Left forelimb (tissue), 1 donor: Measurements from ENCODE around the gene DDX43.
"Not testable (repeated sequence)": the region's sequence is repeated elsewhere in the genome, so short reads cannot be mapped to it uniquely, and the experiment has no call there.

Experiments used
- DNase-seq: peaks from one replicate; pipeline ENCODE4 v3.0.0-alpha.2; 2018; ENCODE audit warnings: low spot score

Gene DDX43

GRCh38 chr6:73394577-73395354, at the start of gene DDX43:
DDX43 (plus strand) TSS chr6:73394828; CDS start chr6:73394906, 78 bp downstream.
- no peak for DNase-seq

- no peak for DNase-seq
These were observed 46.0 kb upstream of the DDX43 start for GRCh38 chr6:73348550-73349204.

DNA sequence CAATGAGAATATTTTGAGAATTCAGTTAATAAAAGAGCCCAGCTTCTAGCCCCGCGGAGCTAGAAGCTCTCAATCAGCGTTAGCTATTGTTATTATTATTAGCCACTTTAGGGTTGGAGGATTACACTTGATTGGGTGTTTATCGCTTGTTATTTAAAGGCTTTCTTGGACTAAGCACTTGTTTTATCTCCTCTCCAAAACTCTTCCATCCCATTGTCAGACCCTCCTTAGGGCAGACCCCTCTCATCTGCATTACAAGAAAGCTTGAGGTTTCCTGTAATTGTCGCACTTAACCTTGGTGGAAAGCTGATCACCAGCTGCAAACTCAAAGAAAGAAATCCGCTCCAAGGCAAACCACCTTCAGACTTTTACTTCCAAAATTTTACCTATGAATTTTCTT, 45.3 kb upstream of the DDX43 start:
- no peak for DNase-seq

DNA sequence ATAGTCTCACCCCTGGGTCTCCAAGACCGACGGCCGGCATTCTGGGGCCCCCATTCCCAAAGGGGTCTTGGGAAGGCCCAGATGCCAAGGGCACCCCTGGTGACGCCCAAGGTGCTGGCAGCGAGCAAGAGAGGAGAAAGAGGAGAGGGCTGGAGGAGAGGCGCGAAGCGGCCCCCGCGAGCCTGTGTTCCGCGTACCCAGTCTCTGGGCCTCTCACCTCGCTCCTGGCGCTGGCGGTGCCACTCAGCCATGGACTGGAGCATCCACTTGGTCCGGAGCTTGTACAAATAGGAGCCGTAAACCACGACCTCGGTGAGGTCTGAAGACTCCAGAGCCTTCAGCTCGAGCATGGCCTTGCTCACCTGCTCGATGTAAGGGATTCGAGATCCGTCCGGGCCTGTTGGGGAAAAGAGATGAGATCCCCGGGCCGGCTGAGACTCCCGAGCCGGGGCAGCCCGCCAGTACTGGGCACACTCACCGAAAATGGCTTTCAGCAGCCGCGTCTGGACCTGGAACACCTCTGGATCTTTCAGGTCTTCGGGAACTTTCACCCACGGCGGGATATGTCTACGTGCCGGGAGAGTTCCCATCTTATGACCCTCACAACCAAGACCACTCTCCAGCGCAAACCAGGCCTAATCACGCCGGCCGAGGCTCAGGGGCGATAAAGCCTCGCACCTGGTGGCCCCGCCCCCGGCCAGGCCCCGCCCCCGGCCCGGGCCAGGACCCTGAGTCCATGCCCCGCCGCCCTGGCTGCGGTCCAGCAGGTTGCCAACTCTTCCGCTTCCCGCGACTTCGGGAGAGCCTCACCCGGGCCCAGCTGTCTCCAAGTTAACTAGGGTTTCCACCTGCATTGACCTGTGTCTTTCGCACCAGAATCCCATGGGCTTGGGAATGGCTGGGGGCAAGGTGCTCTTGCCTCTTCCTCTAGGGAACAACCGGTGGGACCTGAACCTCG, 40.7 kb upstream of the DDX43 start, which contains the start of gene DPPA5:
Gene DPPA5, minus strand, starts transcription at position 641 of the 958 bp plus-strand sequence. Its CDS starts 51 bp downstream, at position 590.
- no peak for DNase-seq

GRCh38 chr6:73362358-73362757, 32.3 kb upstream of the DDX43 start, which contains the start of gene KHDC3L:
KHDC3L (plus strand) TSS chr6:73362658; CDS start chr6:73362730, 72 bp downstream.
- no peak for DNase-seq

DNA sequence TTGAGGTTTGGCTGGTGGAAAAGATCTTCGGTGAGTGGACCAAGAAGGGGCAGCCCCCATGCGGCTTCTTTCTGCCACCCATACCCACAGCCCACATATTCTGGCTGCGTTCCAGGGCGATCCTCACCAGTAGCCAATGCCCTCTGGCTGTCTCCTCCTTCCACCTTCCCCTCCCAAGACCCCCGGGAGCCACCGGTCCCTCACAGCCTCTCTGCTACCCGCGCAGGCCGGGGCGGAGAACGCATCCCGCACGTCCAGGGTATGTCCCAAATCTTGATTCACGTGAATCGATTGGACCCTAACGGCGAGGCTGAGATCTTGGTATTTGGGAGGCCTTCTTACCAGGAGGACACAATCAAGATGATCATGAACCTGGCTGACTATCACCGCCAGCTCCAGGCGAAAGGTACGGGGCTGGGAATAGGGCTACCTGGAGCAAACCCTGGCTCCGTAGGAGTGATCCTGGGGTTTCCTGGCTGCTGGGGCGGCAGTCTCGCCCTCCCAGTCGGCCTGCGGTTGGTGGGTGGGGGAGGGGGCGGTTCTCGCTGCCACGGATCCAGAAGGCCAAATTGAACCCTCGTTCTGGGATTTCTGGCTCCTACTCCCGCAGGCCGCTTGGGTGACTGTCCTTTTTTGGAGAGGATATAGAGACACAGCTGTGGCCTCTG, 31.6 kb upstream of the DDX43 start:
- no peak for DNase-seq

- DNase-seq, result no peak
These were observed 31.1 kb upstream of the DDX43 start for GRCh38 chr6:73363537-73363875.

DNA sequence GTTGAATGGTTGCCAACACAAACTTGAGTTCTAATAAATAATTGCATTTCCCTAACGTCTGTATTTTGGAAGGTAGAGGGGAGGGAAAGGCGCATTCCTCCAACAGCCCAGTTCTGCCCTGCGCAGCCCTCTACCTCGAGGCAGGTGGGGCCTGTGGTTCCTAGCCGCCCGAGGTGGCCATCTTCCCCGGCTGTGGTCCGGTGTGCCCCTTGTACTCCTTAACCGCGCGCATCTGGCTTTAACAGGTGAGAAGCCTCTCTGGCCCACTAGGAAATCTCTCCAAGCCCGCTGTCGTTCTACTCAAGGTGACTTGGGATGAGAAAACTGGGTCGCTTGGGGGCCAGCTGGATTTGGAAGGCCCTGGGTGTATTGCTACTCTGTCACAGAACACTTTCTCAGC, 30.5 kb upstream of the DDX43 start:
- no peak for DNase-seq

GRCh38 chr6:73364549-73364948, 30.1 kb upstream of the DDX43 start:
- DNase-seq, result no peak

- no peak for DNase-seq
These were observed 26.8 kb upstream of the DDX43 start for GRCh38 chr6:73367761-73368355.

GRCh38 chr6:73368675-73369074, 26.0 kb upstream of the DDX43 start:
- no peak for DNase-seq

DNA sequence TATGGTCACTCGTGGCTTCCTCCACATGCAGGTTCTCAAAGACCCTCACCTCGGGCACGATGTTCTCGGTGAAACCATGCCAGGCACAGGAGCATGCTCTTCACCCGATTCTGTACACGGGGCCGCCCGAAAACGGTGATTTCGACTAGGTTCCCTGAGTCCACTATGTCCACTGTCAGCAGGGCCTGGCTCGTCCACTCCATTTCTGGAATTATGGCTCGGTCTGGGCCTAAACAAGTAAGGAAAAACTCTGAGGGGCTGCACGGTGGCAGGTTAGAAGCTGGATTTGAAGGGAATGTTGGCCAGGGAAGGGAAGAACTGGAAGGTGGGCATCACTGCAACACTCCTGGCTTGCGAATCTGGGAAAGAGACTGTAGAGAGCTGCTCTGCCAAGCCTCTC, 25.5 kb upstream of the DDX43 start:
- no peak for DNase-seq

DNA sequence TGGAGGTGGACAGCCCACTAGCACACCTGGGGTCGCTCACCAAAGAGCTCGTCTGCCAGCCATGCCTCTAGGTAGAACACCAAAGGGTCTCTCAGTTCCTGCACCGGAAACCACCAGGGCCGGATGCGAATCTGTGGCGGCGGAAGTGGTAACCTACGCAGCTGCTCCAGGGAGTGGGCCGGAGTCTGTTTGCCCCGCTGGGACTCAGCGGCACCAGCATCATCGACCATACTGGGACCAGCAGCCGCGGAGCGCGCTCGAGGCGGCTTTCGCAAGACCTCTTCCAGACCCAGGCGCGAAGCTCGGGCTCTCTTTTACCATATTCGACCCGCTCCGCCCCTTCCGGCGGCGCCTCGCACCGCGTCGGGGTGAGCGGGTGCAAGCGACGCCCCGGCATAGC, 25.1 kb upstream of the DDX43 start, which contains the start of gene OOEP:
Gene OOEP, minus strand, starts transcription at position 335 of the 400 bp plus-strand sequence. Its CDS starts 105 bp downstream, at position 230.
- DNase-seq, result no peak

- no peak for DNase-seq
These were observed 22.6 kb upstream of the DDX43 start for GRCh38 chr6:73371984-73372383.

- DNase-seq, result no peak
These were observed 22.1 kb upstream of the DDX43 start for GRCh38 chr6:73372516-73372915.

GRCh38 chr6:73375216-73375615, 19.4 kb upstream of the DDX43 start:
- no peak for DNase-seq

GRCh38 chr6:73377225-73377624, 17.4 kb upstream of the DDX43 start:
- DNase-seq, result no peak

DNA sequence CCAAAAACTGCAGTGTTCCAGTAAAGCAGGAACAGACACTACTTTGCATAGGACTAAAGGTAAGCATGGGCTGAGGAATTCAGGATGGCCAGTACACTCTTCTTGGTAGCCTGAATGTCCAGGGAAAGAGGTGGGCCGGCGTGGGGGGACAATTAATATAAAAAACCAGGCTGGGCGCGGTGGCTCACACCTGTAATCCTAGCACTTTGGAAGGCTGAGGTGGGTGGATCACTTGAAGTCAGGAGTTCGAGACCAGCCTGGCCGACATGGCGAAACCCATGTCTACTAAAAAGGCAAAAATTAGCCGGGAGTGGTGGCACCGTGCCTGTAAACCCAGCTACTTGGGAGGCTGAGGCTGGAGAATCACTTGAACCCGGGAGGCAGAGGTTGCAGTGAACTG, 13.1 kb upstream of the DDX43 start:
- DNase-seq, result not testable (repeated sequence)

- no peak for DNase-seq
These were observed 12.0 kb upstream of the DDX43 start for GRCh38 chr6:73382462-73383113.

DNA sequence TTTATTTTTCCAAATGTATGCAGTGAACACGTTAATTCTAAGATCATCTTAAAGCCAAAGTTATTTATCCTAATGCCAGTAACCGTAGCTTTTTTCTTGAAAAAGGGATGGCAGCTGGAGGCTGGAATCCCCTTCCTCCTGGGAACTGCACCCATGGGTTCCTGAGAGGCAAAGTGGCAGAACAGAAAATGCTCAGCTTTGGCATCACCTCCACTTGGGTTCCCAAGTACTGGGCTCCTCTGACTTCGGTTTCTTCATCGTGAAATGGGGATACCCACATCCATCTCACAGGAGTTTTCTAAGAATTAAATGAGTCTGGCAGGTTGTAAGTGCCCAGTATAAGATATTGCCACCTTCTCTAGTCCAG, 6.2 kb upstream of the DDX43 start:
- no peak for DNase-seq
